NOMO-1 treated with DMSO at 0.1 percent for 48 hours (cell line): ENCODE measurements around the gene MCIDAS.

Experiments used
- DNase-seq: peaks from one replicate; lab custom pipeline; 2025; ENCODE audit not compliant: unreplicated experiment; lab: John Stamatoyannopoulos, UW

MCIDAS gene

DNA sequence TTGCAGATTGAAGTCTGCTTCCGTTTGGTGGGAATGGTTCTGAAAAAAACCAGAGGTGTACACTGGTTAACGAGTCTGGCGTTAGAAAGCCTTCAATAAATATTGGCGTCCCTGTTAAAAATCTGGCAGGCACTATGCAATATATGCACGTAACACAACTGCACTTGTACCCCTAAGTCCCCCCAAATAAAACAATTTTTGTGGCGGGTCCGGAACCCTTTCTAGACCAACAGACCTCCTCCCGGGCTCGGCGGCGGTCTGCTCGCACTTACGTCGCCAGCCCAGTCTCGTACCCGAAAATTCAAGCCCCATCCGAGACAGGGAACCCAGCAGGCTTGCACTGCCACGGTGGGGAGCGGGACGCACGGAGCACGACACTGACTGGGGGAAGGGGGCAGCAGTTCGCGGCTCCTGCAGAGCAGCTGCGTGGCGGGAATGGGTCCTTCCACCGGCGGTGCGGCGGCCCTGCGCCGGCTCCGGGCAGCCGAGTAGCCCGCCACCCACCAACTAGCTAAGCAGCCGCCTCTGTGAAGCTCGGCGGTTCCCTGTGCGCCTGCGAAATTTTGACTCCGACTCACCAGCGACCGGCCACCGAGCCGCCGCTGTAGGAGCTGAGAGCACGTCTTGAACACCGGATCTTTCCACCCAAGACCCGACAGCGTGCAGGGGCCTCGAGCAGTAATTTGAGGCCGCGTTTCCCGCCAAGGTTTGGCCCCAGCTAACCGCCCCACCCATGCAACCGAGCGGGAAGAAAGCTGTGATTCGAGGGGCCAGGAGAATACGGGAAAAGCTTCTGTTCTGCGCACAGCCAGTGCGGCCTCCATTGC is 3.9 kb downstream of the MCIDAS start:
- no peak for DNase-seq

DNA sequence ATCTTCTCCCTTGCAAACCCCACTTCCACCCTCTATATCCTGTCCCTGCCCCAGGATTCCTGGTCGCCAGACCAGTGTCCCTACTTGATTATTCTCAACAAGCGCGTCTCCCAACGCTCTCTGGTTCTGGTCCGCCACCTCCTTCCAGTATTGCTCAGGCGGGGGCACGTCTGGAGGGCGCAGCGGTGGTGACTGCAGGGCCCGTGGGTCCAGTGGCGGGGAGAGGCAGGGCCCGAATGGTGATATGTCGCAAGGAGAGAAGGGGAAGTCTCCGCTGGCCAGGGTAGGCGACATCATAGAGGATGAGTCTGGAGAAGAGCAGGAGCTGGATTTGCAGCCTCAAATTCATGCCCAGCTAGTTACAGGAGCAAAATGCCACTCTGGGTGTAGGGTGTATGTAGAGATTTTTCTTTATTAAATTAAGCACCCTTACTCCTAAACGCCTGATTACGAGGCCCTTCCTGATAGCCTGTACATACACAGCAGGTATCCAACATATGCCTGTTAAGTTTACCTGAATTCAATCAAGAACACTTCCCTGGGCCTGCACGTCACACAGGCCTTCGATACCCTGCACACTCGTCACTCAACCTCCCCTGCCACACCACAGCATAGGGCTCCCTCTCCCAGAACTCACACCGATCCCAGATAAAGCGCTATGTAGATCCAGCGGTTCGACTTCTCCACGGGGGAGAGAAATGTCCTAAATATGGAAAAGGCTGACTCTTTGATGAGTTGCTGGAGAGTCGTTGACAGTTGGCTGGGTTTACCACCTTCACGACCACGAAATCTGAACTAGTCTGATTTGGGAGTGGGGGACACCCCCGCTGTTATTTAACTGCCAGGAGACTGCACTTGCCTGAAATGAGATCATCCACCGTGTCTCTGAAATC is 4.8 kb downstream of the MCIDAS start:
- DNase-seq: no peak

GRCh38 chr5:55220433-55221185 is 6.5 kb downstream of the MCIDAS start:
- no peak for DNase-seq

GRCh38 chr5:55219770-55220169 is 7.3 kb downstream of the MCIDAS start:
- no peak for DNase-seq

DNA sequence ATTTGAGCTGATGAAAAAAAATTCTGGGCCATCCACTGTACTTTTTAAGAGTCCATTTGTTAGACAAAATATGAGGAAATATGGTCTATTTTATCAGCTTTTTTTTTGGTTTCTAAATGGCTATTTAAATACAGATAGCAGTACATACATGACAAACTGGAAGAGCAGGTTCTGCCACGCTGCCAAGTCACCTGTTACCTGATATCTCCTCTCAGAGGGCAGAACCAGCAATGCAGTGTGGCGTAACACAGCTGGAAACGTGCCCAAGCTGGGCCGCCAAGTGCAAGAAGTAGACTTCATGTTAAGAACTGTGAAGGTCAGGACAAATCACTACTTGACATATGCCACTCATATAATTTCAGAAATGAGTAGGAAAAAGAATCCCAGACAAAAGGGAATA is 8.1 kb downstream of the MCIDAS start:
- no peak for DNase-seq

GRCh38 chr5:55211184-55211874 is 15.8 kb downstream of the MCIDAS start:
- DNase-seq: no peak

GRCh38 chr5:55205001-55205400 is 22.1 kb downstream of the MCIDAS start:
- DNase-seq: no peak

GRCh38 chr5:55191165-55191564 is 36.0 kb downstream of the MCIDAS start:
- DNase-seq: peak; percentile 29

DNA sequence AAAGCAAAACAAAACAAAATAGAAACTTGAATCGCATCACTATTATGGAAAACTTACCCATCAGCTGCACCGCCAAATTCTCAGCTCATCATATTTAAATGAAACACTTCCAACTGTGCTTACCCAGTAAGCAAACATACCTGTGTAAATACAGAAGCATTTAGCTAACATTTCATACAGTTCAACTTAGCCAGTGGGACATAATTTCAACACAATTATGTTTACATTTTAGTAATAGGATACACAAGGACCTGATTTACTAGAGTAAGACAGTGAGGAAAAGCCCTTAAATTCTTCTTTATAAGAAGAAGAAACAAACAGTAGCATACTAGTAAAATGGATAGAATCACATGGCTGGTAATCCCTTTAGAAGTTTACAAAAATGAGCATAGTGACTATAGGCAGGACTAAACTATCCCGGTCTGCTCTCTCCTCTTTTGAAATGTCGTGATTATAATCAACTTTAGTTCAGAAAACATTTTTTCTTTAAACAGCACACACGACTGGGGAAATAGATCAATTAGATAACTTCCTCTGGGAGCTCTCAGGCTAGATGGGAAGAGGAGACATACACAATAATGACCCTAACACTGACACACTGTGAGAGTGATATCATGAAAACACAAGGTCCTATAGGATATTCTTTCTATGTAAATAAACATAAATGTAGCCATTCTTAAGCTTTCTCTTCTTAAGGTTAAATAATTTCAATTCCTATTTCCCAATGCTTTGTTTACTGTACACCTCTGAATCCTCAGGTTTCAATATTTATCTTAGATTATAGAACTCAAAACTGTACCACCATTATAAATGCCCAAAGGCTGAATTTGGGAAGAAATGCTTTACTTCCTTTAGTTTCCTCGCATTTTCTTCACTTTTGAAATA is 38.2 kb downstream of the MCIDAS start:
- no peak for DNase-seq

GRCh38 chr5:55187370-55187769 is 39.7 kb downstream of the MCIDAS start:
- DNase-seq: no peak

DNA sequence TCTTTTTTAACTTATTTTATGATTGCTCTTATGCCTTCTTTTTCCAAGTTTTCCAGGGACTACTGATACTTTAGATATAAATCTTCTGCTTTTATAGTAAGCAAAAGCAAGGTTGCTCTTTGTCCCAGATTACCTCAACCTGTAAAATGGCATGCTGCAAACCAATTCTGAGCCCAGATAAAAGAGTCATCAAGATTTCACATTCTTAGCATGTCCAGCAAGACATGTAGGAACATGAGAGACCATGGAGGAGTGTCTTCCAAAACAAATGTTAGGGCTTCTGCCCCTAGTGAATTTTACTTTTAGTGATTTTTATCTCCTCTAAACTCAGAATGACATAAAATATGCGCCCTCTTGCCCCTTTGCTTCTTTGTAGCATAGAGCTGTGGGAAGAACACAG is 47.1 kb downstream of the MCIDAS start:
- no peak for DNase-seq

GRCh38 chr5:55177078-55177477 is 50.0 kb downstream of the MCIDAS start:
- DNase-seq: peak; percentile 31

- DNase-seq: no peak
These were observed 50.8 kb downstream of the MCIDAS start for GRCh38 chr5:55176176-55176818.

DNA sequence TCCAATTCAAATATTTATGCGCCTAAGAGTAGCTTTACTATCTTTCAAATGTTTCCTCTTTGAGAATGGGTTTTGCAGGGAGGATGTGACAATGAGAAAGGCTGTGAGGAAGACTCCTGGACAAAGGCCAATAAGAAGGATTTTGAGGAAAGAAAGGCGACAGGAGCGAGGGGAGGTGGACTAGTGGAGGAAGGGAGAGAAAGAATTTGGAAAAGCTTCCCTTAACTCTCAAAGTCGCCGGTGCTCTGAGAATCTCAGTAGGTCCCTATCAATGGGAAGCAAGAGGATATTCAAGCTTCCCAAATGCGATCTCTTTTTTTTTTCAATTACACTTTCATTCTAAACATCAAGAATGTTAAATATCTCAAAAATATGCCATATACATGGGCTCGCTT is 51.3 kb downstream of the MCIDAS start:
- DNase-seq: no peak

GRCh38 chr5:55173687-55174230 is 53.4 kb downstream of the MCIDAS start:
- DNase-seq: no peak

GRCh38 chr5:55172937-55173686 is 54.0 kb downstream of the MCIDAS start, which contains the start of gene CDC20B:
Gene CDC20B, minus strand, starts transcription at chr5:55173177. Its CDS starts 177 bp downstream, at chr5:55173000.
- DNase-seq: peak; percentile 30

- peak; percentile 76 for DNase-seq
These were observed 54.8 kb downstream of the MCIDAS start for GRCh38 chr5:55172051-55172899.
